Measurements from ENCODE around the gene GLI1. TPM values are rescaled to one million over a fixed set of nuclear protein-coding genes. Genes with fewer than 3 reads are reported as not detected.

The GLI1 gene
- total RNA-seq, 6 experiments from 2014 or later: 0.16 to 0.74 (median 0.55) TPM

- no peak for TF ChIP-seq CTCF (IDR thresholded peaks at IDR 0.05)
- no peak for TF ChIP-seq POLR2A (IDR thresholded peaks at IDR 0.05)
- Histone ChIP-seq H3K4me1 (no peaks in the 10 kb centered on the region), H3K4me3 (no peak overlapping the region), H3K36me3 (peaks cover 0 to 50% (median 19%) of the 10 kb centered on the region in 4 donors), H3K27ac (no peak overlapping the region), H3K27me3 (no peaks in the 10 kb centered on the region), H3K9me3 (no peaks in the 10 kb centered on the region)
- no peak for DNase-seq
- intact Hi-C loops (cut with DNase I): no loop called here
- no peak for ATAC-seq
These were observed 37.2 kb downstream of the GLI1 start for GRCh38 chr12:57496822-57497221.

GRCh38 chr12:57497223-57498131, 37.9 kb downstream of the GLI1 start:
- Histone ChIP-seq H3K4me3 (no peak overlapping the region), H3K4me1 (no peaks in the 10 kb centered on the region), H3K9me3 (no peaks in the 10 kb centered on the region), H3K36me3 (peaks cover 0 to 50% (median 19%) of the 10 kb centered on the region in 4 donors), H3K27ac (no peak overlapping the region), H3K27me3 (no peaks in the 10 kb centered on the region)
- intact Hi-C loops (cut with DNase I): no loop called here
- TF ChIP-seq CTCF (IDR thresholded peaks at IDR 0.05) (no peak), POLR2A (IDR thresholded peaks at IDR 0.05) (no peak)
- DNase-seq (no peak), ATAC-seq (no peak)
- 95% methylated on average over 10 of the region's 12 CpGs for WGBS (ENCODE audit: insufficient coverage, low coverage, low lambda C conversion rate, missing lambda C conversion rate)

GRCh38 chr12:57498132-57498502, 38.5 kb downstream of the GLI1 start:
- ATAC-seq (no peak), DNase-seq (no peak)
- 79% methylated on average over 6 of the region's 9 CpGs for WGBS (ENCODE audit: insufficient coverage, low coverage, low lambda C conversion rate, missing lambda C conversion rate)
- Histone ChIP-seq H3K36me3 (peaks cover 0 to 46% (median 17%) of the 10 kb centered on the region in 4 donors), H3K9me3 (no peaks in the 10 kb centered on the region), H3K4me3 (no peak overlapping the region), H3K4me1 (no peaks in the 10 kb centered on the region), H3K27me3 (no peaks in the 10 kb centered on the region), H3K27ac (no peak overlapping the region)
- intact Hi-C loops (cut with DNase I): no loop called here
- TF ChIP-seq CTCF (IDR thresholded peaks at IDR 0.05): no peak
- no peak for TF ChIP-seq POLR2A (IDR thresholded peaks at IDR 0.05)

- no peaks in the 10 kb centered on the region for H3K9me3 ChIP-seq
- intact Hi-C loops (cut with DNase I): no loop called here
These were observed 39.0 kb downstream of the GLI1 start for GRCh38 chr12:57498571-57498970.

More at GRCh38 chr12:57498571-57498970, 39.0 kb downstream of the GLI1 start:
- DNase-seq (no peak), ATAC-seq (no peak)
- H3K36me3 ChIP-seq: peaks cover 0 to 49% (median 17%) of the 10 kb centered on the region in 4 donors
- no peak overlapping the region for H3K4me3 ChIP-seq
- H3K4me1 ChIP-seq: no peaks in the 10 kb centered on the region
- no peak for TF ChIP-seq POLR2A (IDR thresholded peaks at IDR 0.05)
- TF ChIP-seq CTCF (IDR thresholded peaks at IDR 0.05): no peak
- no peaks in the 10 kb centered on the region for H3K27me3 ChIP-seq
- 87% methylated on average over 3 of the region's 4 CpGs for WGBS (ENCODE audit: insufficient coverage, low coverage, low lambda C conversion rate, missing lambda C conversion rate)
- no peak overlapping the region for H3K27ac ChIP-seq

Measured in right lobe of liver (tissue), 6 donors.